H1 (cell line): ENCODE measurements around the gene PLCH2. TPM values are rescaled to one million over a fixed set of nuclear protein-coding genes. Genes with fewer than 3 reads are reported as not detected.

Experiments
- CTCF ChIA-PET: fragments of 300-600 bp; sonication (Branson Sonifier 250); formaldehyde crosslinking; loops from one replicate; lab custom pipeline; 2021; ENCODE audit not compliant: partially characterized antibody; lab: Charles Lee
- POLR2A ChIA-PET: fragments of 300-600 bp; sonication (Branson Sonifier 250); formaldehyde crosslinking; loops from one replicate; lab custom pipeline; 2021; ENCODE audit warnings: inconsistent platforms; ENCODE audit not compliant: partially characterized antibody; lab: Charles Lee
- DNase-seq, 2 experiments: peaks; one replicate each; pipeline versions ENCODE4 v3.0.0 to v3.0.0-alpha.2; 2010 to 2022; ENCODE audit warnings: low spot score in 2 of 2, low read depth in 1 of 2, mixed read lengths in 1 of 2
- FAIRE-seq: peaks from 2 replicates; lab custom pipeline; 2011; peaks lifted over from hg19 to GRCh38; lab: Jason Lieb, UNC
- H2AFZ ChIP-seq: 2 replicates; pipeline ENCODE4 v1.8.1; 2012; ENCODE audit warnings: low read length, inconsistent platforms
- H2AK5ac ChIP-seq: 2 replicates; pipeline ENCODE4 v1.6.1; 2013; ENCODE audit warnings: low read depth, low read length
- H2BK120ac ChIP-seq: replicated peaks from 2 replicates; pipeline ENCODE3; 2013; ENCODE audit warnings: low read depth, low read length, inconsistent platforms
- H2BK12ac ChIP-seq: 2 replicates; pipeline ENCODE4 v1.6.1; 2013; ENCODE audit warnings: low read depth, low read length
- H2BK15ac ChIP-seq: 2 replicates; pipeline ENCODE4 v1.6.1; 2013; ENCODE audit warnings: low read length
- H2BK20ac ChIP-seq: 2 replicates; pipeline ENCODE4 v1.6.1; 2013; ENCODE audit warnings: low read length
- H2BK5ac ChIP-seq: 2 replicates; pipeline ENCODE4 v1.6.1; 2013; ENCODE audit warnings: low read depth, low read length
- H3K14ac ChIP-seq: 2 replicates; pipeline ENCODE4 v1.6.1; 2013; ENCODE audit warnings: inconsistent platforms; ENCODE audit not compliant: insufficient read length
- H3K18ac ChIP-seq: 2 replicates; pipeline ENCODE4 v1.6.1; 2013; ENCODE audit warnings: low read length; ENCODE audit errors: extremely low read depth
- H3K23ac ChIP-seq: 2 replicates; pipeline ENCODE4 v1.6.1; 2013; ENCODE audit warnings: inconsistent platforms; ENCODE audit not compliant: insufficient read length
- H3K23me2 ChIP-seq: 2 replicates; pipeline ENCODE4 v1.6.1; 2013; ENCODE audit warnings: low read depth, low read length
- H3K27ac ChIP-seq: 2 replicates; pipeline ENCODE4 v1.6.1; 2011; ENCODE audit warnings: low read depth, low read length, inconsistent platforms
- H3K27me3 ChIP-seq, 4 experiments: replicated peaks in 1 of 4; 1 replicate in 1 of 4; 2 replicates in 3 of 4; pipeline versions ENCODE4 v1.6.1 to v1.8.1; 2011 to 2013; ENCODE audit warnings: low read length in 3 of 4, mild to moderate bottlenecking in 3 of 4, inconsistent platforms in 2 of 4, mixed read lengths in 2 of 4, moderate library complexity in 1 of 4; ENCODE audit not compliant: control insufficient read depth in 3 of 4, insufficient read depth in 3 of 4; ENCODE audit errors: extremely low read depth in 1 of 4
- H3K36me3 ChIP-seq, 4 experiments: 2 replicates each; pipeline versions ENCODE4 v1.6.1 to v1.8.1; 2011 to 2013; ENCODE audit warnings: mild to moderate bottlenecking in 4 of 4, low read length in 3 of 4, moderate library complexity in 2 of 4, control low read depth in 1 of 4, inconsistent platforms in 1 of 4; ENCODE audit not compliant: insufficient read depth in 4 of 4, control insufficient read depth in 2 of 4
- H3K4ac ChIP-seq: replicated peaks from 2 replicates; pipeline ENCODE3; 2013; ENCODE audit warnings: low read length, low read depth, mixed read lengths, inconsistent platforms; ENCODE audit not compliant: insufficient read length
- H3K4me1 ChIP-seq, 4 experiments: replicated peaks in 1 of 4; 1 replicate in 1 of 4; 2 replicates in 3 of 4; pipeline versions ENCODE4 v1.6.1 to v1.8.1; 2011 to 2013; ENCODE audit warnings: low read length in 3 of 4, inconsistent platforms in 2 of 4, mixed read lengths in 1 of 4; ENCODE audit not compliant: insufficient read depth in 4 of 4, control insufficient read depth in 3 of 4
- H3K4me2 ChIP-seq, 2 experiments: 2 replicates each; pipeline versions ENCODE4 v1.6.1 to v1.8.1; 2011 to 2013; ENCODE audit warnings: low read depth in 2 of 2, low read length in 2 of 2, control low read depth in 1 of 2, inconsistent platforms in 1 of 2, mild to moderate bottlenecking in 1 of 2; ENCODE audit not compliant: insufficient read depth in 1 of 2
- H3K4me3 ChIP-seq, 4 experiments: fragments of 200-600, 300-600 bp in 1 of 4; sonication (generic), shearing (Covaris generic), sonication (Bioruptor Twin) in 1 of 4; 2 replicates each; pipeline versions ENCODE4 v1.5.1 to v1.8.1; 2011 to 2016; ENCODE audit warnings: low read length in 4 of 4, low read depth in 3 of 4, control low read depth in 2 of 4, inconsistent platforms in 2 of 4, mild to moderate bottlenecking in 2 of 4, mixed read lengths in 1 of 4, moderate library complexity in 1 of 4; ENCODE audit not compliant: insufficient read depth in 2 of 4; ENCODE audit errors: extremely low read depth in 1 of 4
- H3K56ac ChIP-seq: replicated peaks from 2 replicates; pipeline ENCODE3; 2013; ENCODE audit warnings: low read depth, mild to moderate bottlenecking, mixed read lengths, low read length, inconsistent platforms; ENCODE audit not compliant: insufficient read length
- H3K79me1 ChIP-seq: 2 replicates; pipeline ENCODE4 v1.6.1; 2013; ENCODE audit warnings: low read depth, low read length, control low read depth
- H3K79me2 ChIP-seq, 2 experiments: 2 replicates each; pipeline versions ENCODE4 v1.6.1 to v1.8.1; 2012 to 2013; ENCODE audit warnings: low read length in 2 of 2, mild to moderate bottlenecking in 2 of 2, inconsistent platforms in 1 of 2; ENCODE audit not compliant: insufficient read depth in 2 of 2, control insufficient read depth in 1 of 2
- H3K9ac ChIP-seq, 4 experiments: replicated peaks in 1 of 4; 1 replicate in 1 of 4; 2 replicates in 3 of 4; pipeline versions ENCODE4 v1.6.1 to v1.8.1; 2011 to 2013; ENCODE audit warnings: low read depth in 3 of 4, low read length in 3 of 4, control low read depth in 2 of 4, mild to moderate bottlenecking in 2 of 4, moderate library complexity in 2 of 4, inconsistent platforms in 1 of 4; ENCODE audit errors: extremely low read depth in 1 of 4
- H3K9me3 ChIP-seq, 2 experiments: 2 replicates each; pipeline versions ENCODE4 v1.6.1 to v1.8.1; 2012 to 2013; ENCODE audit warnings: mild to moderate bottlenecking in 2 of 2, moderate library complexity in 2 of 2, control low read depth in 1 of 2, inconsistent platforms in 1 of 2, low read depth in 1 of 2, low read length in 1 of 2, mixed read lengths in 1 of 2; ENCODE audit not compliant: insufficient read depth in 2 of 2
- H4K20me1 ChIP-seq, 2 experiments: replicated peaks in 1 of 2; 2 replicates each; pipeline versions ENCODE3 to v1.8.1; 2011 to 2013; ENCODE audit warnings: inconsistent platforms in 2 of 2, low read length in 2 of 2, mild to moderate bottlenecking in 1 of 2; ENCODE audit not compliant: insufficient read depth in 2 of 2, control insufficient read depth in 1 of 2
- H4K5ac ChIP-seq: 2 replicates; pipeline ENCODE4 v1.6.1; 2013; ENCODE audit warnings: low read length, low read depth, mixed read lengths, inconsistent platforms; ENCODE audit not compliant: insufficient read length
- H4K8ac ChIP-seq: 2 replicates; pipeline ENCODE4 v1.8.0; 2013; ENCODE audit warnings: mild to moderate bottlenecking, moderate library complexity, low read length, inconsistent platforms; ENCODE audit not compliant: insufficient read depth; ENCODE audit errors: extremely low read depth
- H4K91ac ChIP-seq: replicated peaks from 2 replicates; pipeline ENCODE3; 2013; ENCODE audit warnings: low read length, mixed read lengths, inconsistent platforms; ENCODE audit not compliant: insufficient read length
- SAP30 ChIP-seq: fragments of 300-600 bp; sonication (generic); IDR thresholded peaks from 2 replicates; pipeline ENCODE4 v1.7.1; 2012; ENCODE audit warnings: low read length, moderate library complexity, mild to moderate bottlenecking, inconsistent platforms; ENCODE audit not compliant: insufficient read depth, insufficient replicate concordance
- SP4 ChIP-seq: IDR thresholded peaks from 2 replicates; pipeline ENCODE4 v1.6.1; 2012; ENCODE audit warnings: low read length, inconsistent platforms
- WGBS, 2 experiments: shearing (Covaris generic) in 1 of 2; methylation state at CpG; one replicate each; pipeline versions ENCODE4 v1.1.6 to v1.1.7; 2013 to 2015; ENCODE audit warnings: low lambda C conversion rate in 2 of 2, mixed read lengths in 2 of 2, inconsistent platforms in 1 of 2, low coverage in 1 of 2, missing lambda C conversion rate in 1 of 2; ENCODE audit not compliant: insufficient replicate concordance in 2 of 2, insufficient coverage in 1 of 2, insufficient read length in 1 of 2; ENCODE audit errors: extremely low coverage in 1 of 2, missing lambda C conversion rate in 1 of 2; 5-methylcytosine and 5-hydroxymethylcytosine counted together
- polyA plus RNA-seq, 7 experiments: library from polyadenylated mRNA; depleted of rRNA in 3 of 7; stranded (reverse) in 5 of 7; unstranded in 2 of 7; fragments of >200 nt in 5 of 7; fragments of 200-250 nt in 2 of 7; gene quantifications; 1 replicate in 5 of 7; 2 replicates in 1 of 7; 4 replicates in 1 of 7; pipeline versions ENCODE4 v1.2.1 to v1.2.3, GENCODE V29; 2011 to 2013; ENCODE audit warnings: missing spikeins in 2 of 7, mixed read lengths in 2 of 7
- total RNA-seq: library from RNA; stranded (reverse); fragmentation: NEBNext Ultra II Directional; extraction: Animal tissue kit (Norgen Biotek cat#: 25700); gene quantifications from 2 replicates; pipeline ENCODE4 v1.2.1, GENCODE V29; 2021
- TF ChIP-seq, protein P1 (sequence below): IDR thresholded peaks from 2 replicates; pipeline ENCODE4 v1.6.1; 2012; ENCODE audit warnings: inconsistent platforms

Gene PLCH2
- total and polyA plus RNA-seq, 2 of the 8 experiments (the other 6 are each of a cell fraction or from before 2014, with no cell fraction given), result 0.14 to 0.19 TPM

DNA sequence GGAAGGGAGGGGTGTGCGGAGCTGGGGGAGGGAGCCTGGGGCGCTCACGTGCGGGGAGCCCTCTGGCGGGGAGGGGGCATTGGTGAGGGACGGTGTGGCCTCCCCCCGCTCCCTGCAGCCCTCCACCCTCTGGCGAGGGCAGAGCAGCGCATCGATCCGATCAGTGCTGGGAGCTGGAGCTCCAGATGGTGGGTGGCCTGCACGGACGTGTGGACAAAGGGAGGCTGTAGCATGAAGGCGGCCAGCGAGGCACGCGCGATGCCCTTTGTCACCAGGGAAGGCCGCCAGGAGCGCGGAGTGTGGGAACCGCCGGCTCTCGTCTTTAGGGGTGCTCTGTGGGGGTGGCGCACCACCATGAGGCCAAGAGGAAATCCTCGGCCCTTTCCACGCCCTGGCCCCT lies 59.4 kb downstream of the PLCH2 start:
- Histone ChIP-seq H3K36me3 (no peaks in the 10 kb centered on the region), H3K4me3 (no peak overlapping the region), H3K9ac (no peak overlapping the region), H2BK15ac (0 out of 2 replicates have a peak overlapping the region, but pooled peaks have one; percentile 4), H3K27me3 (peaks cover 14 to 75% (median 53%) of the 10 kb centered on the region in 4 experiments), H3K79me2 (no peaks in the 10 kb centered on the region), H3K27ac (no peak overlapping the region), H2BK120ac (no peak overlapping the region), H2AFZ (no peak overlapping the region), H3K23me2 (no peaks in the 10 kb centered on the region), H3K4me2 (peak overlapping the region; percentile 3 to 29; a peak in 2 of 4 replicates), H3K4me1 (peaks cover 0 to 25% (median 14%) of the 10 kb centered on the region in 4 experiments; a peak in 6 of 7 replicates), H3K23ac (no peak overlapping the region), H3K56ac (no peak overlapping the region), H3K79me1 (no peaks in the 10 kb centered on the region), H4K8ac (peak overlapping the region; percentile 71; the same call in 1 of the 2 replicates), H4K20me1 (peaks cover 0 to 8% of the 10 kb centered on the region in 2 experiments), H2BK12ac (peak overlapping the region; percentile 55; the same call in 1 of the 2 replicates), H2BK20ac (no peak overlapping the region), H2AK5ac (no peak overlapping the region), H3K18ac (0 out of 2 replicates have a peak overlapping the region, but pooled peaks have one; percentile 9), H3K14ac (no peak overlapping the region), H3K4ac (no peak overlapping the region)
- ChIA-PET POLR2A (interaction anchor here (0.6 to 2.9 kb wide), 5 partner anchors 8 to 1199 kb away, joined by 3 to 13 read pairs (median 3); partner anchors contain the start of gene PANK4), CTCF (interaction anchor here (0.7 to 3.7 kb wide), 11 partner anchors 9 to 1152 kb away, joined by 3 to 16 read pairs (median 6); partner anchors contain the start of gene PANK4)
- no peak for FAIRE-seq
- 65% methylated on average over 13 of the region's 27 CpGs; no CpG with 5 or more reads in 1 of the 2 experiments for WGBS, 2 experiments
- TF ChIP-seq, protein P1, sequence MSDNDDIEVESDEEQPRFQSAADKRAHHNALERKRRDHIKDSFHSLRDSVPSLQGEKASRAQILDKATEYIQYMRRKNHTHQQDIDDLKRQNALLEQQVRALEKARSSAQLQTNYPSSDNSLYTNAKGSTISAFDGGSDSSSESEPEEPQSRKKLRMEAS, result peak; percentile 40; the same call in 1 of the 2 replicates
- TF ChIP-seq SP4 (no peak), SAP30 (no peak)
- TF ChIP-seq, all 59 proteins: peak for 1
- H3K9me3 ChIP-seq, result no peaks in the 10 kb centered on the region
- peak overlapping the region; percentile 20; the same call in 1 of the 2 replicates for H2BK5ac ChIP-seq
- no peak overlapping the region for H4K5ac ChIP-seq
- no peak for DNase-seq
- peak overlapping the region; percentile 25 for H4K91ac ChIP-seq
